ENCODE results near the gene PARD3.
A peak's percentile ranks its signal among the peaks of the same experiment; 100 is the strongest.

Gene PARD3

GRCh38 chr10:34641913-34642558 lies 173.1 kb downstream of the PARD3 start:
- no peaks in the 10 kb centered on the region for H3K27me3 ChIP-seq
- intact Hi-C loops (cut with DNase I; ENCODE audit: low total_unique reads) = loop anchor here (2.0 kb wide), 1 partner anchor 1311 kb away; no protein-coding TSS in a partner anchor
- DNase-seq = no peak
- H3K9me3 ChIP-seq = no peaks in the 10 kb centered on the region
- no peaks in the 10 kb centered on the region for H3K36me3 ChIP-seq
- no peak overlapping the region for H3K4me3 ChIP-seq
- TF ChIP-seq CTCF (IDR thresholded peaks at IDR 0.05) = no peak
- peaks cover 10 to 25% (median 13%) of the 10 kb centered on the region in 4 donors for H3K4me1 ChIP-seq
- no peak overlapping the region for H3K27ac ChIP-seq

DNA sequence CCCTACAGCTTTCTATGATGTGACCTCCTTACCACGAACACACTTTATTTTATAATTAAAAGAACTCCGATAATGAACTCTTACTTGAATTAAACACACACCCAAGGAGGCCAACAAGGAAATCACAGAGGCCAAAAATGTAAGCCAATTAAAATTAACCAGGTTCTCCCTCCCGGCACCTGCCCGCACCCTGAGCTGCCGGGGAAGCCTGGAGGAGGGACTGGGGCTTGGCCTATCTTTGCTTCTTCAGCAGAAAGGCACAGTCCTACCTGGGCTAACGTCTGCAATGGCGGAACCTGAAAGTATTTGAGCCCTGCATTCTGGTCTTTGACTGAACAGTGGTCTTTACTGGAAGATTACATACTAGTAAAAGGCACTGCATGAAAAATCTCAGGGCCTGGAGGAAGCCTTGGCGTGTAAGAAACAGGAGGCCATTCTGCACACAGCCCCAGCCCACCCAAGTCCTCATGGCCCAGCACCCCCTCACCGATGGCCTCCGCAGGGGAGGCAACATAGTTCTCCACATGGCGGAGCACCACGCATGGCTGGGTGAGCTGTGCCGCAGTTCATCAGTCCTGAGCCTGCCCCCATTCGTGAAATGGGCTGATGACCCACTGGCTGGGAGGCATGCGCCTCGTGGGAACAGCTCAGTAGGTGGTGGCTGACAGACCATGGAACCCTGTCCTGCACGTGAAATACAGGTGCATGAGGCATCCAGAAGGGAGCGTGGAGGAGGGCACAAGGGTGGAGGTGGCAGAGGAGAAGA lies 173.8 kb downstream of the PARD3 start:
- no peak overlapping the region for H3K4me3 ChIP-seq
- no peak for TF ChIP-seq CTCF (IDR thresholded peaks at IDR 0.05)
- H3K36me3 ChIP-seq = no peaks in the 10 kb centered on the region
- intact Hi-C loops (cut with DNase I; ENCODE audit: low total_unique reads) = loop anchor here (2.0 kb wide), 1 partner anchor 1311 kb away; no protein-coding TSS in a partner anchor
- no peaks in the 10 kb centered on the region for H3K27me3 ChIP-seq
- H3K27ac ChIP-seq = no peak overlapping the region
- peaks cover 10 to 25% (median 13%) of the 10 kb centered on the region in 4 donors for H3K4me1 ChIP-seq
- DNase-seq = no peak
- no peaks in the 10 kb centered on the region for H3K9me3 ChIP-seq

GRCh38 chr10:34638406-34639054 lies 176.6 kb downstream of the PARD3 start:
- H3K27ac ChIP-seq = peak overlapping the region in 1 of 2 donors; percentile 3
- intact Hi-C loops (cut with DNase I; ENCODE audit: low total_unique reads) = loop anchor here (5.0 kb wide), 1 partner anchor 1446 kb away; no protein-coding TSS in a partner anchor

DNA sequence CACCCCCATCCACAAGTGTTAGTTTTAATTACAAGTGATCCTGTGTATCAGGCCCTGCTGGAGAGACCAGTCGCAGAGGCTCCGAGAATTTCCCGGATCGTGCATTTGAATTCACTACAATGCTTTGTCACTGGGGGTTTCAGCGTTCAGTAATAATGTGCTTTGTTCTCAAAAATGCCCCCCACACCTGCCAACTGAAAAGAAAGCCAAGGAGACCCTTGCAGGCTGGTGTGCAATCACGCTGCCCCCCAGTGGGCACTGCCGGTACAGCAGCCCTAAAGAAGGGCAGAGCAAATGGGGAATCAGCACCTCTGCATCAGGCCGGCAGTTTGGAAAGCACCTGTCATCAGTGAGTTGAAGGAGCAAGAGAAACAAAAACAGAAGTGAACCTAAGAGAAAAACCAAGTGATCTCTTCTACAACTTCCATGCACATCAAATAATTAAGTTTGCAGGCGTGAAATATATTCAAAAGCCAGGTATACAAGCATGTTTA lies 177.6 kb downstream of the PARD3 start:
- Histone ChIP-seq H3K27ac (no peak overlapping the region), H3K27me3 (no peaks in the 10 kb centered on the region), H3K36me3 (no peaks in the 10 kb centered on the region), H3K9me3 (no peaks in the 10 kb centered on the region), H3K4me1 (peaks cover 10 to 20% (median 13%) of the 10 kb centered on the region in 4 donors), H3K4me3 (no peak overlapping the region)
- DNase-seq = peak; percentile 73 to 77
- peak; percentile 88 to 95 for TF ChIP-seq CTCF (IDR thresholded peaks at IDR 0.05)
- intact Hi-C loops (cut with DNase I; ENCODE audit: low total_unique reads) = loop anchor here (5.0 kb wide), 1 partner anchor 1445 kb away; no protein-coding TSS in a partner anchor

More at GRCh38 chr10:34638406-34639054, 176.6 kb downstream of the PARD3 start:
- peak; percentile 86 to 93 for TF ChIP-seq CTCF (IDR thresholded peaks at IDR 0.05)
- DNase-seq = peak; percentile 89 to 92
- Histone ChIP-seq H3K4me3 (no peak overlapping the region), H3K36me3 (no peaks in the 10 kb centered on the region), H3K9me3 (no peaks in the 10 kb centered on the region), H3K27me3 (no peaks in the 10 kb centered on the region), H3K4me1 (peaks cover 10 to 20% (median 13%) of the 10 kb centered on the region in 4 donors)

GRCh38 chr10:34635111-34635510 lies 180.0 kb downstream of the PARD3 start:
- Histone ChIP-seq H3K36me3 (no peaks in the 10 kb centered on the region), H3K27ac (no peak overlapping the region), H3K4me1 (peaks cover 10 to 20% (median 13%) of the 10 kb centered on the region in 4 donors), H3K27me3 (no peaks in the 10 kb centered on the region), H3K4me3 (no peak overlapping the region), H3K9me3 (no peaks in the 10 kb centered on the region)
- DNase-seq = no peak
- TF ChIP-seq CTCF (IDR thresholded peaks at IDR 0.05) = no peak
- intact Hi-C loops (cut with DNase I; ENCODE audit: low total_unique reads) = loop anchor here (5.0 kb wide), 1 partner anchor 1443 kb away; no protein-coding TSS in a partner anchor
